HUES6 (cell line): ENCODE measurements around the gene SKIC8.

ENCODE experiments used
- H3K27ac ChIP-seq: 2 replicates; pipeline ENCODE4 v1.7.0; 2013; ENCODE audit warnings: low read depth, mild to moderate bottlenecking, low read length, inconsistent platforms
- H3K27me3 ChIP-seq: 2 replicates; pipeline ENCODE4 v1.6.1; 2013; ENCODE audit warnings: low read length; ENCODE audit not compliant: control insufficient read depth, insufficient read depth
- H3K36me3 ChIP-seq: 2 replicates; pipeline ENCODE4 v1.6.1; 2013; ENCODE audit warnings: low read length; ENCODE audit not compliant: control insufficient read depth, insufficient read depth
- H3K4me1 ChIP-seq: 2 replicates; pipeline ENCODE4 v1.6.1; 2013; ENCODE audit warnings: low read length; ENCODE audit not compliant: control insufficient read depth, insufficient read depth
- H3K4me3 ChIP-seq: 2 replicates; pipeline ENCODE4 v1.5.1; 2013; ENCODE audit warnings: low read depth, low read length
- H3K9ac ChIP-seq: one replicate; pipeline ENCODE4 v1.6.1; 2013; ENCODE audit warnings: mild to moderate bottlenecking, low read length
- H3K9me3 ChIP-seq: 2 replicates; pipeline ENCODE4 v1.6.1; 2013; ENCODE audit warnings: low read depth, low read length; ENCODE audit not compliant: control insufficient read depth, insufficient read depth

The SKIC8 gene

DNA sequence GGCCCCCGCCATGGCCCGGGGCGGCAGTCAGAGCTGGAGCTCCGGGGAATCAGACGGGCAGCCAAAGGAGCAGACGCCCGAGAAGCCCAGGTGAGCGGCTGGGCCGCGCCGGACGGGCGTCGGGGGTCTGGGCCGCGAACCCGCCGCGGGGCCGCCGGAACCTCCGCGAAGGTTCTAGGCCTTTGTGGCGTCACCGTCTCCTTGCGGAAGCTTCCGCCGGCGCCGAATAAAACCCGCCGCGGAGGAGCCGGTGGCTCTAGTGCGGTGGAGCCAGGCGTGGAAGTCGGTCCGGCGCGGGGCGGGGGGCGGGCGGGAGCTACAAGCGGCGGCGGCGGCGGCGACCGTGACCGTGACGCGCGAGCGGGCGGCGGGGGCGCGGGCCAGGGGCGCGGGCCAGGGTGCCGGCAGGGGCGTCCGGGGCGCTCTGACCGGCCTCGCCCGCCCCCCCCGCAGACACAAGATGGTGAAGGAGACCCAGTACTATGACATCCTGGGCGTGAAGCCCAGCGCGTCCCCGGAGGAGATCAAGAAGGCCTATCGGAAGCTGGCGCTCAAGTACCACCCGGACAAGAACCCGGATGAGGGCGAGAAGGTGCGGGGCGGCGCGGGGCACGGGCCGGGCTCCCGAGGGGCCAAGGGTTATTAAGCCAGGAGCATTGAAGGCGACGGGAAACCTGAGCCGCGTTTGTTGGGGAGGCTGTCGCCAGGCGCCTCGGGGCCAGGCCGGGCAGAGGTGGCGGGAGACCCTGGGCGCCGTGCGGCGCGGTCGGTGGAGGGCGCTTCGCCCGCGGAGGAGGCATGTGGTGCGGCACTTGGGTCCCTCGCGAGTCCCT lies 34.9 kb downstream of the SKIC8 start, which contains the start of gene DNAJA4:
Gene DNAJA4, plus strand, starts transcription at position 259 of the 833 bp plus-strand sequence. Its CDS starts 202 bp downstream, at position 461.
- peak within 1 kb of the TSS; percentile 49 for H3K4me3 ChIP-seq

DNA sequence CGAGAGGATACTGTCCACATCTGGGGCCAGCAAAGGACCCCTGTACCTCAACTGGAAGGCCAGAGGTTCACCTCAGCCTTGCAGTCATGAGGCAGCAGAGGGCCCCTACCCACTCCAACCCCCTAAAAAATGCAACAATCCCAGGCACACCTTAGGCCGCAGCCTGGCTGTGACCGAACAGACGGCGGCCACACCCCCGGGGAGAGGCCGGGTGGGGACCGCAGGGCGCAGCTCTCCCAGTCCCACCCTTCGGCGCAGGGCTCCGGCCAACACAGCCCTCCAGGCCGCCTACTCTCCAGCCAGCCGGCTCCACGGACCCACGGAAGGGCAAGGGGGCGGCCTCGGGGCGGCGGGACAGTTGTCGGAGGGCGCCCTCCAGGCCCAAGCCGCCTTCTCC lies 35.5 kb downstream of the SKIC8 start:
- no peak overlapping the region for H3K27ac ChIP-seq
- no peaks in the 10 kb centered on the region for H3K9me3 ChIP-seq
- H3K4me3 ChIP-seq: peak overlapping the region; percentile 39
- H3K4me1 ChIP-seq: no peaks in the 10 kb centered on the region
- H3K27me3 ChIP-seq: peaks cover 9% of the 10 kb centered on the region; the same call in 1 of the 2 replicates
- H3K9ac ChIP-seq: no peak overlapping the region
- H3K36me3 ChIP-seq: no peaks in the 10 kb centered on the region

More for the DNA sequence above, 34.9 kb downstream of the SKIC8 start, which contains the start of gene DNAJA4:
- H3K27me3 ChIP-seq: peaks cover 9% of the 10 kb centered on the region; the same call in 1 of the 2 replicates
- H3K27ac ChIP-seq: no peak within 1 kb of the TSS
- H3K9ac ChIP-seq: no peak within 1 kb of the TSS
- H3K4me1 ChIP-seq: no peaks in the 10 kb centered on the region
- no peaks in the 10 kb centered on the region for H3K36me3 ChIP-seq
- no peaks in the 10 kb centered on the region for H3K9me3 ChIP-seq

DNA sequence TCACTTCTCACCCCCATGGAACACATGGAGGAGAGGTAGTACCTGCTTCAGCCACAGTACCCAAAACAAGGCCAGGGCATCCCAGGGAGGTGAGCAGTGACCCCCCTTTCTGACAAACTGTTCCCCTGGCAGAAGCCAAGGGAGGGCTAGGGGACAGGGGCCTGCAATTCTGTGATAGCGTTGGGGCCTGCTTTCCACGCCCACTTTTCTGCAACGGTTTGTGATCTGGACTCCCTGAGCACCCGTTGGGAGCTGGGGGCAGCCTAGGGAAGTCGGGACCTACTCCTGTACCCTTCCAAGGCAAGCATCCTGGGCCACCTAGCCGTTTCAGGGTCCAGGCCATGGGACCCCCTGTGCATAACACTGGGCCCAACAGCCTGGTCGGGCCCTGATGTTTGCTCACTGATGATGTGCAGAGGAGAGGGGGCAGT lies 36.0 kb downstream of the SKIC8 start:
- H3K27ac ChIP-seq: no peak overlapping the region

DNA sequence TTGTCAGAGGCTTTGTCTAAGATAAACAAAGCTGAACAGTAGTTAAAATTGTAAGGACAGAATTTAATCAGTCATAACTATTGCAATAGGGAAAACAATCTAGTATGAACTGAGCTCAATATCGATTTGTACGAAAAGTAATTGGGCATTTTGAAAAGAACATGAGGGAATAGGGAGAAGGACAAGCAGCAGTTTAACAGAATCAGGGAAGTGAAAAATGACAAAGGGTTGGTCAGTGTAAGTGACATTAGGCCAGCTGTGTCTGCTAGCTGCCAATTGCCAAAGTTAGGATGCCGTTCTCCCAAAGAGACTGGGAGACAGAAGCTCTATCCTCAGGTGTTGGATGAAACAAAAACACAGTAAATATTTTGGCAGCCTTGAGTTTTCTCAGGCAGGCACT lies 38.3 kb downstream of the SKIC8 start:
- Histone ChIP-seq H3K4me3 (no peak overlapping the region), H3K27me3 (peaks cover 9% of the 10 kb centered on the region; the same call in 1 of the 2 replicates), H3K27ac (no peak overlapping the region), H3K36me3 (no peaks in the 10 kb centered on the region), H3K4me1 (no peaks in the 10 kb centered on the region), H3K9ac (no peak overlapping the region), H3K9me3 (no peaks in the 10 kb centered on the region)

More for the DNA sequence above, 36.0 kb downstream of the SKIC8 start:
- no peak overlapping the region for H3K4me3 ChIP-seq
- H3K4me1 ChIP-seq: no peaks in the 10 kb centered on the region
- no peaks in the 10 kb centered on the region for H3K9me3 ChIP-seq
- no peak overlapping the region for H3K9ac ChIP-seq
- H3K27me3 ChIP-seq: peaks cover 9% of the 10 kb centered on the region; the same call in 1 of the 2 replicates
- no peaks in the 10 kb centered on the region for H3K36me3 ChIP-seq

DNA sequence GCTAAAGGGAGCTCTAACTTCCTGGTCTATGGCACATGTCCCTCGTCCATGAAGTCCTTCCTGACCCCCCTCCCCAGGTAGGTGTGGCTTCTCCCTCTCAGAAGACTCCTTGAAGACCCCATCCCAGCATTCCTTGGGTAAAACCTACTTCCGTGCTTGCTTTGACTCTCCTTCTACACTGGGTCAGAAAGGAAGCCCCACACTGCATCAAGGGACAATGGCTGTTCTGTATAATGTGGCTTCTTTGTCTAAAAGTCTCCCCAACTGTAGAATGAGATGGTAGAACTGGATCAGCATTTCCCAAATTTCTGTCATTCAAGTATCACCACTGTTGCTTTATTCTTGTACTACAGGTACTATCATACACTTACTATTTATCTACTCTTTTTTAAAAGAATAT lies 38.9 kb downstream of the SKIC8 start:
- no peaks in the 10 kb centered on the region for H3K9me3 ChIP-seq
- H3K27ac ChIP-seq: no peak overlapping the region
- H3K4me3 ChIP-seq: no peak overlapping the region
- peaks cover 9% of the 10 kb centered on the region; the same call in 1 of the 2 replicates for H3K27me3 ChIP-seq
- H3K4me1 ChIP-seq: no peaks in the 10 kb centered on the region
- H3K9ac ChIP-seq: no peak overlapping the region
- no peaks in the 10 kb centered on the region for H3K36me3 ChIP-seq

DNA sequence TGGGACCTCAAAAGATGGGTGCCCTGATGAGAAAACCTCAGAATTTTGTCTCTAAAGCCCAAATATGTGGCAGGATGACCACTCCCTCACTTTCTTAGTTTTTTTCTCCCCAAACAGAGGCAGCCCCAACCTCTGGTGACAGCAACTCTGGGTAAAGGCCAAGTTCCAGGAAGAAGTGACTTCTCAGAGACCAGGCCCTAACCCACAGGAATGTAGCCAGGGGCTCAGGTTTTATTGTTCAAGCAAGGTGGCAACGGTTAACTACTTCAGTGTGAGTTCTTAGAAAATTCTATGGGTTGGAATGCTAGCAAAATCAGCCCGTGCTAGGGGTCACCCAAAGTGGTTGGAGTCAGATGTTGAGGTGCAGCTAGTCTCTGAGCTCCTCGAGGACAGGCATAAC lies 40.2 kb downstream of the SKIC8 start:
- no peaks in the 10 kb centered on the region for H3K4me1 ChIP-seq
- no peaks in the 10 kb centered on the region for H3K36me3 ChIP-seq
- no peak overlapping the region for H3K4me3 ChIP-seq
- H3K9me3 ChIP-seq: no peaks in the 10 kb centered on the region
- no peak overlapping the region for H3K9ac ChIP-seq
- H3K27ac ChIP-seq: no peak overlapping the region
- H3K27me3 ChIP-seq: no peaks in the 10 kb centered on the region

DNA sequence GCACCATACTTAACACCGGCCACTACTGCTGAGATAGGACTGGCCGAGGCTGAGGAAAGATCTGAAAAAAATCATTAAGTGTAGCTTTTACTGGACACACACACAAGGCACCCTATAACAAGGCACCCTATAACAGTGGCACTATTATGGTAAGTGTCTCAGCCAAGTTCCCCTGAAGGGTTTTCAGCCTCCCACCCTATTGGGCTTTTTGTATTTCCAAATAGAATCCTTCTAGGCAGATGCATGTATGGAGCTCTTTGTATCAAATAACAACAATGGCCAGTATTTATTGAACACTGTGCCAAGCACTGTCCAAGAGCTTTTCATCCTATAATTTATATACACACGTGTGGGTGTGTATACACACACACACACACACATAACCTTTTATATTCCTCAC lies 41.7 kb downstream of the SKIC8 start:
- Histone ChIP-seq H3K9ac (no peak overlapping the region), H3K36me3 (no peaks in the 10 kb centered on the region), H3K9me3 (no peaks in the 10 kb centered on the region), H3K27ac (no peak overlapping the region), H3K27me3 (no peaks in the 10 kb centered on the region), H3K4me1 (no peaks in the 10 kb centered on the region), H3K4me3 (no peak overlapping the region)

DNA sequence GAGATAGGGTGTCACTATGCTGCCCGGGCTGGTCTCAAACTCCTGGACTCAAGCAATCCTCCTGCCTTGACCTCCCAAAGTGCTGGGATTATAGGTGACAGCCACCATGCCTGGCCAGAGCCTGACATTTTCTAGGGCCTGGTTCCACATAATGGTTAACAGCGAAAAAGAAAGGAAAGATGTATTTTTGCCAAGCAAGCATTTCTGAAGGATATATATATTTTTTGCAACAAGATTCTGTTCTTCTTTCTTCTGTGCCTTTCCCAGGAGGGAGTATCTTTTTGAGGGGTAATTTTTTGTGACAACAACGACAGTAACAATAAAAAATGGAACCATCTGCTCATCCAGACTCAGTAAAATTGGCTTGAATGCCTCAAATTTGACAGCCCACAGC lies 43.4 kb downstream of the SKIC8 start:
- Histone ChIP-seq H3K9me3 (no peaks in the 10 kb centered on the region), H3K27ac (no peak overlapping the region), H3K36me3 (no peaks in the 10 kb centered on the region), H3K27me3 (no peaks in the 10 kb centered on the region), H3K4me3 (no peak overlapping the region), H3K4me1 (no peaks in the 10 kb centered on the region), H3K9ac (no peak overlapping the region)

DNA sequence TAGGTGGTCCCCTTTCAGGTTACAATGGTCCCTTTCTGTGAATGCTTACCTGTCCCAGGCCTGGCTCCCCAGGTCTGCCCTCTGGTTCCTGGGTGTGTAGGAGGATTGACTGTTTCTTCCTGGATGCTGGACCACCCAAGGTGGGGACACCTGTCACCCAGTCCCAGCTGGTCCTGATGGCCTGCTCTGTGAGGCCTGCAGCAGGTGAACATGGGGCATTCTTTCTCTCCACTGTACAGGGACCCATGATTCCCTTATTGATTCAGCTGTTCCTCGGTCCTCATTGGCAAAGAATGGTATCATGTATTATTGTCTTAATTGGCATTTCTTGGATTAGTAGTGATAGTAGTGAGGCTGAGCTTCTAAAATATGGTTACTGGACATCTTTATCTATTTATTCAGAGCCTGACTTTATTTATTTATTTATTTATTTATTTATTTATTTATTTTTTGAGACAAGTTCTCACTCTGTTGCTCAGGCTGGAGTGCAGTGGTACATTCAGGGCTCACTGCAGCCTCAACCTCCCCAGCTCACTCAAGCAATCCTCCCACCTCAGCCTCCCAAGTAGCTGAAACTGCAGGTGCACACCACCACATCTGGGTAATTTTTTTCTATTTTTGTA lies 43.9 kb downstream of the SKIC8 start:
- Histone ChIP-seq H3K36me3 (no peaks in the 10 kb centered on the region), H3K4me1 (no peaks in the 10 kb centered on the region), H3K9me3 (no peaks in the 10 kb centered on the region), H3K27me3 (no peaks in the 10 kb centered on the region), H3K9ac (no peak overlapping the region), H3K4me3 (no peak overlapping the region), H3K27ac (no peak overlapping the region)

DNA sequence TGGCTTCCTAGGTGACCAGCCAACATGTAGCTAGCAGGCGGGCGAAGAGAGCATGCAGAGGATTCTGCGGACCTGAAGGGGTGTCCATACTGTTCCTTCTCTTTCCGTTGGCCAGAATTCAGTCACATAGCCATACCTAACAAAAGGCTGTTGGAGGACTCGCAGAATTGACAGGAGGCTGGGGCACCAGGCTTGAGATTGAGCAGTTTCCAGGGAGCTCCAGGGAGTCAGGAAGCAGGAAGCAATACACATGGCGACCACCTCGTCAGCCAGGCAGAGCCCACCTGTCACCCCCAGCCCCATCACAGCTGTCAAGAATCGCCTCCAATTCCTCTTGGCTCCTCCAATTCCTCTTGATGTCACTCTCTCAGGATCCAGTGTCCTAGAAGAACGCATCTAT lies 48.3 kb downstream of the SKIC8 start:
- no peaks in the 10 kb centered on the region for H3K36me3 ChIP-seq
- H3K9ac ChIP-seq: no peak overlapping the region
- no peaks in the 10 kb centered on the region for H3K27me3 ChIP-seq
- no peaks in the 10 kb centered on the region for H3K9me3 ChIP-seq
- H3K27ac ChIP-seq: no peak overlapping the region
- no peaks in the 10 kb centered on the region for H3K4me1 ChIP-seq
- H3K4me3 ChIP-seq: no peak overlapping the region

DNA sequence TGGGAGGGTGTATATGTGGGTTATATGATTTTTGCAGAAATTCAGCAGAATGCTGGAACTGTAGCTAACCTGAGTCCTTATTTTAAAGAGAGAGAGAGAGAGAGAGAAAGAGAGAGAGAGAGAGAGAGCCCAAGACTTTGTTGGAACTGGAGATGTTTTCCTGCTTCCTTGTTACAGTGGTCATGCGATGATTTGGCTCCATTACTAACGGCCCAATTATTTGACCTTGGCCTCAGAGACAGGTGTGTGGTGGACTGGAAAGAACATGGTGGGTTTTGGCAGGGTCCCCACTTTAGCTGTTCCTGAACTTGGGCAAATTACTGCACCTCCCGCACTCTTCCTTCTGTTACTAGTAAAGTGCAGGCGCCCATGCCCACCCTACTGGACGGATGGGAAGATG lies 50.3 kb downstream of the SKIC8 start:
- no peaks in the 10 kb centered on the region for H3K27me3 ChIP-seq
- peaks cover under 1% of the 10 kb centered on the region for H3K4me1 ChIP-seq
- no peaks in the 10 kb centered on the region for H3K36me3 ChIP-seq
- no peak overlapping the region for H3K4me3 ChIP-seq
- no peak overlapping the region for H3K9ac ChIP-seq
- H3K27ac ChIP-seq: no peak overlapping the region
- no peaks in the 10 kb centered on the region for H3K9me3 ChIP-seq
